GM12892 (cell line): ENCODE results near the gene CCDC97.

Experiments
- POLR2A ChIP-seq: IDR thresholded peaks from 2 replicates; pipeline ENCODE4 v1.6.1; 2011; ENCODE audit warnings: low read depth, low read length, control low read depth
- POLR2AphosphoS5 ChIP-seq: IDR thresholded peaks from 2 replicates; pipeline ENCODE4 v1.6.1; 2011; ENCODE audit warnings: low read depth, low read length, control low read depth
- TAF1 ChIP-seq: IDR thresholded peaks from 2 replicates; pipeline ENCODE4 v1.6.1; 2011; ENCODE audit warnings: low read depth, mild to moderate bottlenecking, control low read depth, low read length, borderline replicate concordance

DNA sequence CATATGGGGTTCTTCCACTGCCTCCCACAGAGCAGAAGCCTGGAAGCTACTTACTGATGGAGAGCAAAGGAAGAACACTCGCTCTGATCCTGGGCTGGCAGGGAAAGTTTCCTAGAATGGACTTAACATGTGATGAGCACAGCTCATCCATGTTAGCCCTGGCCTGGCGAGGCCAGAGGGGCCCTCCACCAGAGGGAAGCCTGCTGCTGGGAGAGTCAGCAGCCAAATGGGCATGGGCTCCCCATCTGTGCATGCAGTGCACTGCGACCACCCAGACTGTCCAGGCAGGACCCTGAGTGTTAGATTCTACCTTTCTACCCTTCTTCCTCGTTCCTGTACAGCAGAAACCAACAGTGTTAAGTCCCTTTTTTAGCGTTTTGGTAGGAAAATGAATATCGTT lies 36.9 kb upstream of the CCDC97 start:
- TF ChIP-seq POLR2A (no peak), POLR2AphosphoS5 (no peak), TAF1 (no peak)
